ENCODE results near the gene IPO13.

The IPO13 gene

GRCh38 chr1:43949678-43950077 lies 2.9 kb downstream of the IPO13 start:
- DNase-seq (ENCODE audit: low spot score), result no peak

GRCh38 chr1:43951021-43951985 lies 4.6 kb downstream of the IPO13 start:
- DNase-seq (ENCODE audit: low spot score), result no peak

GRCh38 chr1:43952731-43953346 lies 6.1 kb downstream of the IPO13 start:
- peak; percentile 34 for DNase-seq (ENCODE audit: low spot score)

- DNase-seq (ENCODE audit: low spot score), result no peak
Observed at GRCh38 chr1:43953361-43953760, 6.6 kb downstream of the IPO13 start.

- no peak for DNase-seq (ENCODE audit: low spot score)
Observed at GRCh38 chr1:43954036-43954435, 7.3 kb downstream of the IPO13 start.

- no peak for DNase-seq (ENCODE audit: low spot score)
Observed at GRCh38 chr1:43956234-43956633, 9.5 kb downstream of the IPO13 start.

GRCh38 chr1:43957407-43958040 lies 10.8 kb downstream of the IPO13 start:
- DNase-seq (ENCODE audit: low spot score), result no peak

- peak; percentile 38 for DNase-seq (ENCODE audit: low spot score)
Observed at GRCh38 chr1:43958351-43959255, 11.9 kb downstream of the IPO13 start.

GRCh38 chr1:43960798-43961197 lies 14.0 kb downstream of the IPO13 start:
- no peak for DNase-seq (ENCODE audit: low spot score)

- no peak for DNase-seq (ENCODE audit: low spot score)
Observed at GRCh38 chr1:43961692-43962091, 14.9 kb downstream of the IPO13 start.

- no peak for DNase-seq (ENCODE audit: low spot score)
Observed at GRCh38 chr1:43962324-43962723, 15.6 kb downstream of the IPO13 start.

- no peak for DNase-seq (ENCODE audit: low spot score)
Observed at GRCh38 chr1:43963006-43963405, 16.3 kb downstream of the IPO13 start.

GRCh38 chr1:43963890-43964289 lies 17.1 kb downstream of the IPO13 start:
- no peak for DNase-seq (ENCODE audit: low spot score)

- no peak for DNase-seq (ENCODE audit: low spot score)
Observed at GRCh38 chr1:43965316-43965715, 18.6 kb downstream of the IPO13 start.

- DNase-seq (ENCODE audit: low spot score), result peak; percentile 28
Observed at GRCh38 chr1:43968348-43968948, 21.7 kb downstream of the IPO13 start.

- DNase-seq (ENCODE audit: low spot score), result no peak
Observed at GRCh38 chr1:43969416-43969745, 22.6 kb downstream of the IPO13 start.

GRCh38 chr1:43969746-43970466 lies 23.2 kb downstream of the IPO13 start, which contains the start of gene DPH2:
DPH2 (plus strand) TSS chr1:43970010; CDS start chr1:43970176, 166 bp downstream.
- DNase-seq (ENCODE audit: low spot score), result peak; percentile 96

- DNase-seq (ENCODE audit: low spot score), result no peak
Observed at GRCh38 chr1:43970502-43970901, 23.8 kb downstream of the IPO13 start.

GRCh38 chr1:43970911-43971310 lies 24.2 kb downstream of the IPO13 start:
- DNase-seq (ENCODE audit: low spot score), result no peak

- no peak for DNase-seq (ENCODE audit: low spot score)
Observed at GRCh38 chr1:43971336-43971980, 24.7 kb downstream of the IPO13 start.

All from hematopoietic multipotent progenitor cell treated with erythropoietin and hydrocortisone succinate and interleukin-3 and kit ligand, for 15 days (in vitro differentiated cells).